RWPE1 (cell line): ENCODE measurements around the gene INHBB.
A peak's percentile ranks its signal among the peaks of the same experiment; 100 is the strongest.
"Not testable (repeated sequence)": the region's sequence is repeated elsewhere in the genome, so short reads cannot be mapped to it uniquely, and the experiment has no call there.

Experiments used
- CTCF ChIA-PET: fragments of 350-600 bp; sonication (Branson Sonifier 250); formaldehyde crosslinking; extraction: SDS; loops from one replicate; lab custom pipeline; 2021; lab: Yijun Ruan, JAX
- POLR2A ChIA-PET: fragments of 400-600 bp; formaldehyde crosslinking; extraction: SDS; loops from one replicate; lab custom pipeline; 2020; ENCODE audit warnings: antibody characterized with exemption; ENCODE audit not compliant: low non-redundant PET; lab: Yijun Ruan, JAX
- DNase-seq: peaks from one replicate; pipeline ENCODE4 v3.0.0; 2012; ENCODE audit warnings: low spot score
- H3K27ac ChIP-seq: fragments of 450-650 bp; 2 replicates; pipeline ENCODE4 v1.5.1; 2017
- CTCF ChIP-seq: fragments of 450-650 bp; conservative IDR thresholded peaks from 2 replicates; pipeline ENCODE4 v1.5.1; 2017; ENCODE audit warnings: low read depth, mild to moderate bottlenecking

The INHBB gene

GRCh38 chr2:120319123-120319522, 26.8 kb upstream of the INHBB start:
- H3K27ac ChIP-seq, result no peak overlapping the region
- CTCF ChIA-PET, result interaction anchor here (0.5 kb wide), 1 partner anchor 40 kb away, joined by 3 read pairs; no protein-coding TSS in a partner anchor
- POLR2A ChIA-PET, result no interaction called here
- TF ChIP-seq CTCF, result no peak
- peak; percentile 44 for DNase-seq

DNA sequence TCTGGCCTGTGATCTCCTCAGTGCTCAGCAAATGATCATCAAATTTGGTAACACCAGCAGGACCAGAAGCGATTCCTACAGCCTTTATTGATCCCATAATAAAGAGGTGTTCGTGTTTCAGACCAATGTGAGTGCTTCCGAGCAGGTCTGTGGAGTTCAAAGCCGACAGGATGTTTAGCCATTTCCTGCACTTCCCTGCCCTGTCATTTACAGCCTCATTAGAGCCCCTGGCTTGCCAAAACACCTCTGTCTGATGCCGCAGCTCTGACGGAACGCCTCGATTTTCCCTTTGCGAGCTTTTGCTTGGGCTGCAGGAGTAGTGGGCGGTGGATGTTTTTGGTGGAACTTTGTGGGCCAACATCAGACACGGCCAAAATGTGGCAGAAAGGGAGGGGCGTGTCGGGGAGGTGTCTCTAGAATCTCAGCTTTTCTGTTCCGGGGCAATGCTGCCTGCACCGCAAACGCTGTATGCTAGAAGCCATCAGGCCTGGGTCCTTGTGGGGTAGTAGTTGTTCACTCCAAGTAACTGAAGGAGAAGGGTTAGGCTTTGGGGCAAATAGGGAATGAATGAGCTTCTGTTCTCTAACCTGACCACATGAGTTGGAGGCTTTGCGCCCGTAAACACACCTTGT, 26.1 kb upstream of the INHBB start:
- TF ChIP-seq CTCF, result no peak
- no peak overlapping the region for H3K27ac ChIP-seq
- no peak for DNase-seq
- ChIA-PET POLR2A (no interaction called here), CTCF (interaction anchor here (0.6 to 1.1 kb wide), 3 partner anchors 40 to 1117 kb away, joined by 3 to 7 read pairs (median 4); no protein-coding TSS in a partner anchor)

- DNase-seq, result peak; percentile 21
- no peak for TF ChIP-seq CTCF
- ChIA-PET CTCF (interaction anchor here (0.6 to 1.1 kb wide), 4 partner anchors 24 to 1118 kb away, joined by 3 to 7 read pairs (median 4); no protein-coding TSS in a partner anchor), POLR2A (interaction anchor here (0.5 kb wide), 1 partner anchor 504 kb away, joined by 3 read pairs; no protein-coding TSS in a partner anchor)
- H3K27ac ChIP-seq, result no peak overlapping the region
Measured at GRCh38 chr2:120320318-120320851, 25.6 kb upstream of the INHBB start.

DNA sequence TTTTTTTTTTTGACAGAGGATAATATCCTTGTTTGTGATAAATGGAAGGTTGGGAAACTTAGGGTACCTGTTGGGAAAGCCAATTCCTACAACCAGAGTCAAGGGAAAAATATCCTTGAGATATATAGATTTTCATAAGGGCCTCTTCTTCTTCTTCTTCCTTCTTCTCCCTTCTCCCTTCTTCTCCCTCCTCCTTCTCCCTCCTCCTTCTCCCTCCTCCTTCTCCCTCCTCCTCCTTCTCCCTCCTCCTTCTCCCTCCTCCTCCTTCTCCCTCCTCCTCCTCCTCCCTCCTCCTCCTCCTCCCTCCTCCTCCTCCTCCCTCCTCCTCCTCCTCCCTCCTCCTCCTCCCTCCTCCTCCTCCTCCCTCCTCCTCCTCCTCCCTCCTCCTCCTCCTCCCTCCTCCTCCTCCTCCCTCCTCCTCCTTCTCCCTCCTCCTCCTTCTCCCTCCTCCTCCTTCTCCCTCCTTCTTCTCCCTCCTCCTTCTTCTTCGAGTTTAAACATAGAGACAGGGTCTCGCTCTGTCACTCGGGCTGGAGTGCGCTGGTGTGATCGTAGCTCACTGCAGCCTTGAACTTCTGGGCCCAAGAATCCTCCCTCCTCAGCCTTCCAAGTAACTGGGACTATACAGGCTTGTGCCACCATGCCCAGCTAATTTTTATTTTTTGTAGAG, 24.9 kb upstream of the INHBB start:
- DNase-seq, H3K27ac ChIP-seq: not testable (repeated sequence)
- ChIA-PET CTCF (interaction anchor here (0.7 to 1.1 kb wide), 3 partner anchors 23 to 359 kb away, joined by 3 to 7 read pairs (median 4); no protein-coding TSS in a partner anchor), POLR2A (interaction anchor here (0.5 kb wide), 1 partner anchor 503 kb away, joined by 3 read pairs; no protein-coding TSS in a partner anchor)

GRCh38 chr2:120321721-120322284, 24.1 kb upstream of the INHBB start:
- H3K27ac ChIP-seq, result no peak overlapping the region
- DNase-seq, result no peak
- ChIA-PET CTCF (no interaction called here), POLR2A (no interaction called here)
- no peak for TF ChIP-seq CTCF

DNA sequence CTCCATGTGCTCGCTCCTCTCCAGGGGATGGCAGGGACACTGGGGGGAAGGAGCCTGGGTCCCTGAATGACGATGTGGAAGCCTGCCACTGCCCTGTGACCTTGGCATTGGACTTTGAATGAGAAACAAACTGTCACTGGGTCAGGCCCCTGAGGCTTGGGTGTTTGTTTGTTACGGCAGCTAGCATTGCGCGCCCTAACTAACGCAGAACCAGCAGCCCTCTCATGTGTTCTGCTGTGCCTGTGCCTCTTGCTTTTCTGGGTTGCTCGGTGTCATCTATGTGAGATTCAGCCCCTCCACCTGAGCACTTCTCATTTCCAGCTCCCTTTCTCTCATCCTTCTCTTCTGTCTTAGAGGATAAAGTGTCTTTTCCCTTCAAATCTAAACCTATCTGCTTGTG, 23.6 kb upstream of the INHBB start:
- H3K27ac ChIP-seq, result no peak overlapping the region
- ChIA-PET POLR2A (no interaction called here), CTCF (no interaction called here)
- no peak for TF ChIP-seq CTCF
- no peak for DNase-seq
